GM08714 (cell line): ENCODE measurements around the gene RELB.

Experiments used
- H3K4me3 ChIP-seq: fragments of 200-500 bp; sonication (Bioruptor generic); 2 replicates; pipeline ENCODE4 v1.5.1; 2014; ENCODE audit warnings: mild to moderate bottlenecking, low read length, inconsistent platforms
- ZNF274 ChIP-seq: IDR thresholded peaks from 2 replicates; pipeline ENCODE4 v1.6.1; 2012; ENCODE audit warnings: mild to moderate bottlenecking, low read depth, low read length

RELB gene

DNA sequence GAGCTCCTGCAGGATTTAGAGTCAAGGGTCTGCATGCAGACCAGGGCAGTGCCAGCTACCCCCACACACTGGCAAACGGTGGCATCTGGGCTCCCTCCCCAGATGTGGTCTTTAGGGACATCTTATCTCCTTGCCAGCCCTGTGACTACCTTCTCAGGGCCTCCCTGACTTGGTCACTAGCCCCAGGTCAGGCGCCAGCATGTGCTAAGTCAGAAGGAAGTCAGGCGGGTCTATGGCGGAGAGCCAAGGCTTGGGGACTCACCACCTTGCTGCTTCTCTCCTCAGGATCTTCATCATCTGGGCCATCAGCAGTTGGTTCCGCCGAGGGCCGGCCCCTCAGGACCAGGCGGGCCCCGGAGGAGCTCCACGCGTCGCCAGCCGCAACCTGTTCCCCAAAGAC is 28.5 kb upstream of the RELB start:
- no peak for TF ChIP-seq ZNF274

DNA sequence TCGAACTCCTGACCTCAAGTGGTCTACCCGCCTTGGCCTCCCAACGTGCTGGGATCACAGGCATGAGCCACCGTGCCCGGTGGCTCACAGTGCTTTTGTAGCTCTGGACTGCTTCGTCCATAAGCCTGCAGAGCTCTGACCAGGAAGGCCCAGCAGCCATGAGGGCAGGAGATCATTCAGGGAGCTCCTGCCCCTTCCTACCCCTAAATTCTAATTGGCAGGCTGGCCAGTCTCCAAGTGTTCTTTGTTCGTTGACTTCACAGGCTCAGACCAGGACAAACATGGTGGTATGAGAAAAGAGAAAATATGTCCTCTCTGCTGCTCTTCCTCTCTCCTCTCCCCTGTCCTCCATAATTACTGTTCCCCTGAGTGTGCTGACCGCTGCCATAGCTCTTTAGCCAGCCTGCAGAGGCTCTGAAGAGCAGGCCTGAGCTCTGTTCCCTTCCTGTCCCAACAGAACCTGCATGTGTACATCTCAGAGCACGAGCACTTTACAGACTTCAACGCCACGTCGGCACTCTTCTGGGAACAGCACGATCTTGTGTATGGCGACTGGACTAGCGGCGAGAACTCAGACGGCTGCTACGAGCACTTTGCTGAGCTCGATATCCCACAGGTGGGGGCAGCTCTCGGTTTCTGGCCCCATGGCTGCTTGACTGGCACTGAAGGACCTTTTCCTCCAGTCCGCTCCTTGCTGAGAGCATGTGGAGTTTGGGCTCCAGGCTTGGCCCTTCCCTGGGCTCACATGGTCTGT is 27.1 kb upstream of the RELB start:
- H3K4me3 ChIP-seq, result no peak overlapping the region
- TF ChIP-seq ZNF274, result no peak

More for the DNA sequence above, 28.5 kb upstream of the RELB start:
- no peak overlapping the region for H3K4me3 ChIP-seq

GRCh38 chr19:44974857-44975256 is 26.4 kb upstream of the RELB start:
- no peak overlapping the region for H3K4me3 ChIP-seq
- TF ChIP-seq ZNF274, result no peak

DNA sequence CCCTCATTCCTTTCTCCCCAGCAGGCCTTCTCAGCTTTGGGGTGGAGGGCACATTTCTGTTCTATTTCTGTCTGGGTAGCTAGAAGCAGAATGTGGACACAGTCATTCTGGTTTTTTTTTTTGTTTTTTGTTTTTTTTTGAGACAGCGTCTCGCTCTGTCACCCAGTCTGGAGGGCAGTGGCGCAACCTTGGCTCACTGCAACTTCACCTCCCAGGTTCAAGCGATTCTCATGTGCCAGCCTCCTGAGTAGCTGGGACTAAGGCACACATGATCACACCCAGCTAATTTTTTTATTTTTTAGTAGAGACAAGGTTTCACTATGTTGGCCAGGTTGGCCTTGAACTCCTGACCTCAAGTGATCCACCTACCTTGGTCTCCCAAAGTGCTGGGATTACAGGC is 25.8 kb upstream of the RELB start:
- TF ChIP-seq ZNF274, result no peak
- no peak overlapping the region for H3K4me3 ChIP-seq

DNA sequence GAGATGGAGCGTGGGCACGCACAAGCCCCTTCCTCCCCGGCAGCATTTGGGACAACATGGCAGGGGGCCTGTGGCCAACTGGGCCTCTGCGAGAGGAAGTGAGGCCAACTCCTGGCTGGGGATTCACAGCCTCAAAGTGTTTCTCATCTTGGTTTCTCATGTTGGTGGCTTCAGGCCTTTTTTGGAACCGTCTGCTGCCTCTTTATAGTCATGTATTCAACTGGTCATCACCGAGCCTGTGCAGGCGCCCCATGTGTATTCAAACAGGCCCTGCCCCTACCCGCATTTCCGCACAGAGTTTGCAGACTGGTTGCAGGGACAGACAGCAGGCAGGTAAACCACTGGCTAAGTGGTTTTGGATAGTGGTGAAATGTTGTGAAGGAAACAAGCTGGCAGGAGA is 17.3 kb upstream of the RELB start:
- H3K4me3 ChIP-seq, result no peak overlapping the region
- TF ChIP-seq ZNF274, result no peak

- H3K4me3 ChIP-seq, result no peak overlapping the region
- TF ChIP-seq ZNF274, result no peak
Observed at GRCh38 chr19:44985445-44985844, 15.8 kb upstream of the RELB start.

GRCh38 chr19:44986389-44986788 is 14.9 kb upstream of the RELB start:
- no peak for TF ChIP-seq ZNF274
- no peak overlapping the region for H3K4me3 ChIP-seq

GRCh38 chr19:44987148-44987675 is 14.1 kb upstream of the RELB start:
- no peak overlapping the region for H3K4me3 ChIP-seq
- no peak for TF ChIP-seq ZNF274

GRCh38 chr19:44988273-44988672 is 13.0 kb upstream of the RELB start:
- no peak overlapping the region for H3K4me3 ChIP-seq
- no peak for TF ChIP-seq ZNF274

- no peak overlapping the region for H3K4me3 ChIP-seq
- no peak for TF ChIP-seq ZNF274
Observed at GRCh38 chr19:44988896-44989556, 12.2 kb upstream of the RELB start.

DNA sequence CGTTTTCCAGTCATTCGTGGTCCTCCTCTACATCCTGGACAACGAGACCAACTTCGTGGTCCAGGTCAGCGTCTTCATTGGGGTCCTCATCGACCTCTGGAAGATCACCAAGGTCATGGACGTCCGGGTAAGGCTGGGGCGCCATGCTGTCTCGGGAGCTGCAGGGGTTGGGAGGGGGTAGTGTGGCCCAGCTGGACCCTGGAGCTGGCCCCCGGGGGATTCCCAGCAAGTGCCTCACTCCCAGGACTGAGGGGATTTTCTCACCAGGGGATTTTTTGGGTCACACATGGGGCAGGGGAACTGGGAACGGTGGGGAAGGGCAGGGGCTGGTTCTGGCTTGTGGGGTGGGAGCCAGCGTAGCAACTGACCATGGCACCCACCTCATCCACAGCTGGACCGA is 10.8 kb upstream of the RELB start:
- no peak for TF ChIP-seq ZNF274
- no peak overlapping the region for H3K4me3 ChIP-seq

- H3K4me3 ChIP-seq, result no peak overlapping the region
- TF ChIP-seq ZNF274, result no peak
Observed at GRCh38 chr19:44990966-44991365, 10.3 kb upstream of the RELB start.

DNA sequence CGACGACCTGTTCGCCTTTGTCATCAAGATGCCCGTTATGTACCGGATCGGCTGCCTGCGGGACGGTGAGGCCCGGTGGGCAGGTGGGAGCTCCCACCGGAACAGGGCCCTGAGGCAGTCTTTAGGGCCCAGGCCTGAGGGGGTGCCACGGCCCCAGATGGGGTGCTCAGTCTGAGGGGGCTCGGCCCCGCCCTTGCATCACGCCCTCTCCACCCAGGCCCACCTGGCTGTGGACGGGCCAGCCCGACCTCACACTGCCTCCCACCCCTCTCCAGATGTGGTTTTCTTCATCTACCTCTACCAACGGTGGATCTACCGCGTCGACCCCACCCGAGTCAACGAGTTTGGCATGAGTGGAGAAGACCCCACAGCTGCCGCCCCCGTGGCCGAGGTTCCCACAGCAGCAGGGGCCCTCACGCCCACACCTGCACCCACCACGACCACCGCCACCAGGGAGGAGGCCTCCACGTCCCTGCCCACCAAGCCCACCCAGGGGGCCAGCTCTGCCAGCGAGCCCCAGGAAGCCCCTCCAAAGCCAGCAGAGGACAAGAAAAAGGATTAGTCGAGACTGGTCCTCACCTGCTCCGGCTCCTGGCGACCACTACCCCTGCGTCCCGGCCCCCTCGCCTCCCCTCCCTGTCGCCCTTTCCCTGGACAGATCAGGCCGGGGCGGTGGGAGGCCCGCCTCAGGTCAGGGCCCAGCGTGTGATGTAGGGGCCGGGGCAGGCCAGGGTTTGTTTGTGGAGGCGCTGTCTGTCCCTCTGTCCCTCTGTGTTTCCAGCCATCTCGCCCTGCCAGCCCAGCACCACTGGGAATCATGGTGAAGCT is 8.7 kb upstream of the RELB start:
- H3K4me3 ChIP-seq, result no peak overlapping the region
- TF ChIP-seq ZNF274, result no peak

DNA sequence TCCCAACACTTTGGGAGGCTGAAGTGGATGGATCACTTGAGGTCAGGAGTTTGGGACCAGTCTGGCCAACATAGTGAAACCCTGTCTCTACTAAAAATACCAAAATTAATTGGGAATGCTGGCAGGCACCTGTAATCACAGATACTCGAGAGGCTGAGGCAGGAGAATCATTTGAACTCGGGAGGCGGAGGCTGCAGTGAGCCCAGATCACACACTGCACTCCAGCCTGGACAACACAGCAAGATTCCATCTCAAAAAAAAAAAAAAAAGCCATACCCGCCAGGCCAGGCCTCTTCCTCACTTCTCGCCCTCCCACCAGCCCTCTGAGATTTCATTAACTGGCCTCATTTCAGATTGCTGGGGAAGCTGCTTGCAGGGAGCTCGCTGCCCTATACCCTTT is 7.7 kb upstream of the RELB start:
- no peak for TF ChIP-seq ZNF274
- no peak overlapping the region for H3K4me3 ChIP-seq
